Caco-2 (cell line): Measurements from ENCODE around the gene CDC42EP5. TPM values are rescaled to one million over a fixed set of nuclear protein-coding genes. Genes with fewer than 3 reads are reported as not detected.

Experiments used
- BruUV-seq: library from RNA; stranded (reverse); fragments of 400-500 nt; replicated peaks from 2 replicates; lab custom pipeline; 2021; lab: Mats Ljungman, UMichigan
- CTCF ChIA-PET: fragments of 300-600 bp; sonication (Branson Sonifier 250); formaldehyde crosslinking; loops from one replicate; lab custom pipeline; 2022; ENCODE audit warnings: antibody characterized with exemption; lab: Charles Lee
- POLR2A ChIA-PET: fragments of 300-600 bp; sonication (Branson Sonifier 250); formaldehyde crosslinking; loops from one replicate; lab custom pipeline; 2022; ENCODE audit warnings: antibody characterized with exemption; lab: Charles Lee
- DNase-seq, 2 experiments: peaks; one replicate each; pipeline versions ENCODE4 v3.0.0 to v3.0.0-alpha.2; 2020 to 2022
- H3K27me3 ChIP-seq: replicated peaks from 2 replicates; pipeline ENCODE4 v1.6.0; 2011; ENCODE audit warnings: low read length; ENCODE audit not compliant: control insufficient read depth, insufficient read depth
- H3K36me3 ChIP-seq: 2 replicates; pipeline ENCODE4 v1.5.1; 2011; ENCODE audit warnings: low read length; ENCODE audit not compliant: control insufficient read depth, insufficient read depth
- H3K4me1 ChIP-seq: fragments of 250-450 bp; sonication (Bioruptor Pico); 2 replicates; pipeline ENCODE4 v1.5.1; 2020; ENCODE audit warnings: mild to moderate bottlenecking
- H3K4me3 ChIP-seq: 2 replicates; pipeline ENCODE4 v1.5.1; 2011; ENCODE audit warnings: low read depth, mild to moderate bottlenecking, control low read depth, low read length
- H3K9me3 ChIP-seq: fragments of 250-450 bp; sonication (Bioruptor Pico); 2 replicates; pipeline ENCODE4 v1.5.1; 2020; ENCODE audit warnings: mild to moderate bottlenecking, moderate library complexity
- H3K27ac Mint-ChIP-seq: one replicate; pipeline ENCODE4 v1.8.0; 2022; ENCODE audit warnings: mixed read lengths; ENCODE audit not compliant: unreplicated experiment
- H3K27me3 Mint-ChIP-seq: one replicate; pipeline ENCODE4 v1.8.0; 2022; ENCODE audit warnings: mixed read lengths; ENCODE audit not compliant: insufficient read depth, unreplicated experiment
- H3K36me3 Mint-ChIP-seq: one replicate; pipeline ENCODE4 v1.8.0; 2022; ENCODE audit warnings: mild to moderate bottlenecking, mixed read lengths; ENCODE audit not compliant: insufficient read depth, unreplicated experiment
- H3K4me1 Mint-ChIP-seq: one replicate; pipeline ENCODE4 v1.8.0; 2022; ENCODE audit warnings: low read depth, mixed read lengths; ENCODE audit not compliant: unreplicated experiment
- H3K4me3 Mint-ChIP-seq: one replicate; pipeline ENCODE4 v1.8.0; 2022; ENCODE audit warnings: mild to moderate bottlenecking, moderate library complexity, mixed read lengths; ENCODE audit not compliant: unreplicated experiment
- H3K9me3 Mint-ChIP-seq: one replicate; pipeline ENCODE4 v1.8.0; 2022; ENCODE audit warnings: mixed read lengths; ENCODE audit not compliant: unreplicated experiment
- intact Hi-C: fragments of 100-400 bp; cut with micrococcal nuclease; formaldehyde crosslinking; loops from one replicate; pipeline ENCODE4 v1.10.0; 2022; ENCODE audit not compliant: unreplicated experiment
- total RNA-seq: library from RNA; stranded (reverse); gene quantifications from 2 replicates; pipeline ENCODE4 v1.2.3, GENCODE V29; 2022
- TF ChIP-seq, protein P1 (sequence below), 2 experiments: fragments of 200-600 bp in 1 of 2; IDR thresholded peaks; 1 replicate in 1 of 2; 2 replicates in 1 of 2; pipeline versions ENCODE4 v1.5.1 to v1.8.0; 2011 to 2022; ENCODE audit warnings: antibody characterized with exemption in 1 of 2, control low read depth in 1 of 2, inconsistent platforms in 1 of 2, low read depth in 1 of 2, low read length in 1 of 2, mild to moderate bottlenecking in 1 of 2, moderate library complexity in 1 of 2; ENCODE audit not compliant: insufficient read depth in 1 of 2, severe bottlenecking in 1 of 2, unreplicated experiment in 1 of 2

Gene CDC42EP5
- total RNA-seq, 1 experiment from 2014 or later = 8.6 TPM

DNA sequence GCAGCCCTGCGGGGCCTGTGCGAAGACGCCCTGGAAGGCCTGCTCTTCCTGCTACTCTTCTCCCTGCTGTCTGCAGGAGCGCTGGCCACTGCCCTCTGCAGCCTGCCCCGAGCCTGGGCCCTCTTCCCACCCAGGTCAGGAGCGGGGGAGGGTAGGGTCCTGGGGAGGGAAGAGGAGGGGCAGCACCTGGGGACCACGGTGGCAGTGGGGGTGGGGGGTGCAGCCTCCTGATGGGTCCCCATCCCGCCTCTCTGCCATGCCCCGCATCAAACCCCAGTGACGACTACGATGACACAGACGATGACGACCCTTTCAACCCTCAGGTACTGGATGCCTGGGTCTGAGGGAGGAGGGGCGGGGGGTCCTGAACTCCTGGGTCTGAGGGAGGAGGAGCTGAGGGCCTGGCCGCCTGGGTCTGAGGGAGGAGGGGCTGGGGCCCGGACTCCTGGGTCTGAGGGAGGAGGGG, 37.5 kb downstream of the CDC42EP5 start:
- no TSS peak for BruUV-seq
- H3K36me3 Mint-ChIP-seq = peaks cover 38% of the 10 kb centered on the region
- POLR2A ChIA-PET = no interaction called here

DNA sequence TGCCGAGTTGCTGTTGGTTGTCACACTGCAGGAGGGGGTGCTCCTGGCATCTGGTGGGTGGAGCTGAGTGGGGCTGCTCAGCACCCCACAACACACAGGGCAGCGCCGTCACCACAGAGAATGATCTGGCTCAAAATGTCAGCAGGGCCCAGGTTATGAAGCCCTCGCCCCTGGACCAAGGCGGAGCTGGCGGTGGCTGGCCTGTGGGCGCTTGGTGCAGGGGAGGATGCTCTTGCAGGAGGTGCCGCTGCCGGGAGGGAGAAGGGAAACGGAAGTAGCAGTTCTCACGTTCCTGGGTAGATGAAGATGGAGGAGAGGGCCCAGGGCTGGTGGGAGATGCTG, 38.3 kb downstream of the CDC42EP5 start:
- intact Hi-C loops = no loop called here
- peaks cover 3% of the 10 kb centered on the region for H3K27me3 Mint-ChIP-seq
- Histone ChIP-seq H3K27me3 (no peaks in the 10 kb centered on the region), H3K4me3 (no peak overlapping the region), H3K36me3 (no peaks in the 10 kb centered on the region), H3K4me1 (no peaks in the 10 kb centered on the region; the same call in 1 of the 2 replicates), H3K9me3 (no peaks in the 10 kb centered on the region)
- ChIA-PET CTCF (no interaction called here), POLR2A (no interaction called here)
- H3K36me3 Mint-ChIP-seq = peaks cover 40% of the 10 kb centered on the region
- TF ChIP-seq, protein P1, sequence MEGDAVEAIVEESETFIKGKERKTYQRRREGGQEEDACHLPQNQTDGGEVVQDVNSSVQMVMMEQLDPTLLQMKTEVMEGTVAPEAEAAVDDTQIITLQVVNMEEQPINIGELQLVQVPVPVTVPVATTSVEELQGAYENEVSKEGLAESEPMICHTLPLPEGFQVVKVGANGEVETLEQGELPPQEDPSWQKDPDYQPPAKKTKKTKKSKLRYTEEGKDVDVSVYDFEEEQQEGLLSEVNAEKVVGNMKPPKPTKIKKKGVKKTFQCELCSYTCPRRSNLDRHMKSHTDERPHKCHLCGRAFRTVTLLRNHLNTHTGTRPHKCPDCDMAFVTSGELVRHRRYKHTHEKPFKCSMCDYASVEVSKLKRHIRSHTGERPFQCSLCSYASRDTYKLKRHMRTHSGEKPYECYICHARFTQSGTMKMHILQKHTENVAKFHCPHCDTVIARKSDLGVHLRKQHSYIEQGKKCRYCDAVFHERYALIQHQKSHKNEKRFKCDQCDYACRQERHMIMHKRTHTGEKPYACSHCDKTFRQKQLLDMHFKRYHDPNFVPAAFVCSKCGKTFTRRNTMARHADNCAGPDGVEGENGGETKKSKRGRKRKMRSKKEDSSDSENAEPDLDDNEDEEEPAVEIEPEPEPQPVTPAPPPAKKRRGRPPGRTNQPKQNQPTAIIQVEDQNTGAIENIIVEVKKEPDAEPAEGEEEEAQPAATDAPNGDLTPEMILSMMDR (IDR thresholded peaks at IDR 0.05; ENCODE audit: insufficient read depth in 1 of 2, low read depth in 1 of 2, low read length in 1 of 2, severe bottlenecking in 1 of 2, unreplicated experiment in 1 of 2) = no peak
- H3K4me3 Mint-ChIP-seq = no peak overlapping the region
- DNase-seq = no peak
- peaks cover 9% of the 10 kb centered on the region for H3K4me1 Mint-ChIP-seq
- H3K27ac Mint-ChIP-seq = no peak overlapping the region
- no TSS peak for BruUV-seq
- H3K9me3 Mint-ChIP-seq = no peaks in the 10 kb centered on the region

More for the DNA sequence above, 37.5 kb downstream of the CDC42EP5 start:
- Histone ChIP-seq H3K36me3 (no peaks in the 10 kb centered on the region), H3K4me1 (no peaks in the 10 kb centered on the region; the same call in 1 of the 2 replicates), H3K9me3 (no peaks in the 10 kb centered on the region), H3K4me3 (no peak overlapping the region), H3K27me3 (no peaks in the 10 kb centered on the region)
- CTCF ChIA-PET = no interaction called here
- no peak for DNase-seq
- Mint-ChIP-seq H3K27me3 (peaks cover 3% of the 10 kb centered on the region), H3K9me3 (no peaks in the 10 kb centered on the region), H3K4me3 (no peak overlapping the region), H3K4me1 (peaks cover 9% of the 10 kb centered on the region), H3K27ac (no peak overlapping the region)
- intact Hi-C loops = no loop called here
- TF ChIP-seq, protein P1 (IDR thresholded peaks at IDR 0.05; ENCODE audit: insufficient read depth in 1 of 2, low read depth in 1 of 2, low read length in 1 of 2, severe bottlenecking in 1 of 2, unreplicated experiment in 1 of 2) = no peak

DNA sequence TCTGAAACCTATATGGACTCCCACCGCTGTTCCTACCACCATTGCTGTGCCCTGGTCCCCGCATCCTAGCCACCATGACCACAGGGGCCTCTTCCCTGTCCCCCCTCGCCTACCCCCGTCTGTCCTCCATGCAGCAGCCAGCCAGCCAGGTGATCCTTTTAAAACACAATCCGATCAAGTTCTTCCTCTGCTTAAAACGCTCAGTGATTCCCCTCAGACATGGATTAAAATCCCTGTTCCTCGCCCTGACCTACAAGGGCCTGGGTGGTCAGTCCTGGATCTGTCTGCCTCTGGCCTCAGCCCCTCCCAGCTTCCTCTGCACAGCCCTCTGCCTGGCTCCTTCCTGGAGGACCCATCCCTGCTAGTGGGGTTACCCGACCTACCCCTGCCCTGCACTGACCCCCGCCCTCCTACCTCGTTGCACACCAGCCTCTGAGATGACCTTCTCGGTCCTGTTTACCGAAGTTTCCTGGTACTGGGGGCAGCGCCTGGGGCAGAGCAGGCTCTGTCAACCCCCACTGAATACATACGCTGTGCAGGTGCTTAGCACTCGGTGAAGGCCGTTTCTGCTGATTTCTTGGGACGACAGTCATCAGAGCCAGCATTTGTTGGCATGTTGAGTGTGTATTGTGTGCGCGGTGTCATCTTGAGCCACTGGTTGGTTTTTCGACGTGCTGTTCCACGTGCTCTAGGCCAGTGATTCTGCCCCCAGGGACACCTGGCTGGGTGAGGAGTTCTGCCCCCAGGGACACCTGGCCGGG, 38.8 kb downstream of the CDC42EP5 start:
- peaks cover 9% of the 10 kb centered on the region for H3K4me1 Mint-ChIP-seq
- POLR2A ChIA-PET = no interaction called here

More for the DNA sequence above, 38.8 kb downstream of the CDC42EP5 start:
- H3K4me3 Mint-ChIP-seq = no peak overlapping the region
- Histone ChIP-seq H3K27me3 (no peaks in the 10 kb centered on the region), H3K4me3 (no peak overlapping the region), H3K4me1 (no peaks in the 10 kb centered on the region; the same call in 1 of the 2 replicates), H3K36me3 (no peaks in the 10 kb centered on the region), H3K9me3 (no peaks in the 10 kb centered on the region)
- H3K27ac Mint-ChIP-seq = no peak overlapping the region
- BruUV-seq = no TSS peak
- TF ChIP-seq, protein P1 (IDR thresholded peaks at IDR 0.05; ENCODE audit: insufficient read depth in 1 of 2, low read depth in 1 of 2, low read length in 1 of 2, severe bottlenecking in 1 of 2, unreplicated experiment in 1 of 2) = no peak
- peaks cover 40% of the 10 kb centered on the region for H3K36me3 Mint-ChIP-seq
- H3K9me3 Mint-ChIP-seq = no peaks in the 10 kb centered on the region
- H3K27me3 Mint-ChIP-seq = peaks cover 5% of the 10 kb centered on the region
- CTCF ChIA-PET = no interaction called here
- intact Hi-C loops = no loop called here
- no peak for DNase-seq
